ENCODE data around the gene MDP1.
"Not testable (repeated sequence)": the region's sequence is repeated elsewhere in the genome, so short reads cannot be mapped to it uniquely, and the experiment has no call there.

MDP1 gene

DNA sequence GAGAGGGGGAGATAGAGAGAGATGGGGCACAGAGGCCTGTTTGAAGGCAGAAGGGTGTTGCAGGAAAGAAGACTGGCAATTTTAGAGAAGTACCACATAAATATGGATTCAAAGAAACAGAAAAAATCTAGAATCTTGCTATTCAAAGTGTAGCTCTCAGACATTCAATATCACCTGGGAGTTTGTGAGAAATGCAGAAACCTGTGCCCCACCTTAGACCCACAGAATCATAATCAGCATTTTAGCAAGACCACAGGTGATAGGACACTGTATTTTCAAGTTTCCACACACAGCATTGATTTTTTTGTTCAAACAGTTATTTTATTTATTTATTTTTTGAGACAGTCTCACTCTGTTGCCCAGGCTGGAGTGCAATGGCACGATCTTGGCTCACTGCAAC is 13.0 kb upstream of the MDP1 start:
- no peak for DNase-seq

DNA sequence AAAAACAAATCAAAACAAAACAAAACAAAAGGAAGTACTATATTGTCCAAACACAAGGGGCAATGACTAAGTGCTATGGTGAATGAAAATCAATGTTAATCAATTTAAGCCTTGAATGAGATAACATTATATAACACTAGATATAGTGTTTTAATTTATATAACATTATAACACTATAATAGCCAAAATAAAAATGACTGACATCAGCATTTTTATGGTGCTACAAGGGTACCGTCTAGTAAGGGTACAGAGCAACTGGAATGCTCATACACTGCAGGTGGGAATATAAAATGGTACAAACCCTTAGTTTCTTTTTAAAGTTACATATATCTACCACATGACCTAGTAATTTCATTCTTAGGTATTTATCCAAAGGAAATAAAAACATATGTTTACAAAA is 10.6 kb upstream of the MDP1 start:
- no peak for DNase-seq

DNA sequence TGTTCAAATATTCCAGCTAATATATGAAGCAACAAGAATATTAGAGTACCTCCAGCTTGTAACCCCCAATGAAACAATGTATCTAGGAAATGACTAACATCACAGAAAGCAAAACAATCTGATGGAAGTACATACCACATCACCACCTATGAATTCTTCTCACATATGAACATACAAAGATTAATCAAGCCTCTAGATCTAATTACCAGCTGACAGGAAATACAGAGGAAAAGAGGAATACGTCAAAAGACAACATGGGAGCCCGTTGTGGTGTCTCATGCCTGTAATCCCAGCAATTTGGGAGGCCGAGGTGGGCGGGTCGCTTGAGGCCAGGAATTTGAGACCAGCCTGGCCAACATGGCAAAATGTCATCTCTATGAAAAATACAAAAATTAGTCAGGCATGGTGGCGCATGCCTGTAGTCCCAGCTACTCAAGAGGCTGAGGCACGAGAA is 8.8 kb upstream of the MDP1 start:
- DNase-seq = no peak

DNA sequence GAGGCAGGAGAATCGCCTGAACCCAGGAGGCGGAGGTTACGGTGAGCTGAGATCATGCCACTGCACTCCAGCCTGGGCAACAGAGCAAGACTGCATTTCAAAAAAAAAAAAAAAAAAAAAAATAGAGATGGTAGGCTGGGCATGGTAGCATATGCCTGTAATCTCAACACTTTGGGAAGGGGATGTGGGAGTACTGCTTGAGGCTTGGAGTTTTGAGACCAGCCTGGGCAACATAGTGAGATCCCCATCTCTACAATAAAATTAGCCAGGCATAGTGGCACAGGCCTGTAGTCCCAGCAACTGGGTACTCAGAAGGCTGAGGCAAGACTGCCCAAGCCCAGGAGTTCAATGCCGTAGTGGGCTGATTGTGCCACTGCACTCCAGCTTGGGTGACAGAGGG is 7.1 kb upstream of the MDP1 start:
- not testable (repeated sequence) for DNase-seq

DNA sequence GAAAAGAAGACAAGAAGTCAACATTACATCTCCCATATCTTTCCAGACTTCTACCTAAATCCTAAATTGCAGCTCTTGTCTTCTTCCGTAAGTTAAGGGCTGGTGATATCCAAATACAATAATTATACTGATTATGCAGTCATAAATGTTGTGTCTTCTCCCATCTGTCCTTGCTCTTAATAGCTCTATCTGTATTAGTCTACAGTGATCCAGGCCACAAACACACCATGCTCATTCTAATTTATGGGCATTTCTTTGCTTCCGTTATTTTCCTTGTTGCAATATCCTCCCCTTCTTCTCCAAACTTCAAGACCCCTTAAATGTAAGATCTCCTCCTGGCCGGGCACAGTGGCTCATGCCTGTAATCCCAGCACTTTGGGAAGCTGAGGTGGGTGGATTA is 3.7 kb upstream of the MDP1 start:
- no peak for DNase-seq

DNA sequence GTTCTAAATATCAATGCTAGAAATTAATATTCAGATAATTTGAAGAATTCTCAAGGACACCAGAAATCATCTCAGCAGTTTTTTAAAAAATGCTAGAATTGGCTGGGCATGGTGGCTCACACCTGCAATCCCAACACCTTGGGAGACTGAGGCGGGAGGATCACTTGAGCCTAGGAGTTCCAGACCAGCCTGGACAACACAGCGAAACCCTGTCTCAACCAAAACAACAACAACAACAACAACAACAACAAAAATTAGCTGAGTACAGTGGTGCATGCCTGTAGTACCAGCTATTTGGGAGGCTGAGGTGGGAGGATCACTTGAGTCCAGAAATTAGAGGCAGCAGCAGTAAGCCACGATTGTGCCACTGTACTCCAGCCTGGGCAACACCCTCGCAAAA is 3.2 kb upstream of the MDP1 start:
- no peak for DNase-seq

DNA sequence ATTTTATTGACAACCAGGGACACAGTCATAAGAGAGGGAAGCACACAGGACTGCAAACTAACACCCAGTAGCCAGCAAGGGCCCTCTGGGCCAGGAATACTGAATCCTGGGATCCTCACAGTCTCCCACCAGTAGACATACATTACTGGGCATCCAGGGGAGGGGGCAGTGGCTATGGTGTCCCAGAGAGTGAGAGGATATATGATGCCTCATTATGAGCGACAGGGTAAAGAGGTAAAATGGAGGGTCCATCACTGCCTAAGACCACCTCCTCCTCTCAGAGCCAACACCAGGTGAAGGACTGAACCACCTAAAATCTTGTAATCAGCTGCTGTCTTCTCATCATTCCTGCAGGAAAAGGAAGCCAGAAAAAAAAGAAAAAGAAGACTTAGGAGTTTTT is 1.0 kb upstream of the MDP1 start:
- DNase-seq = not testable (repeated sequence)

DNA sequence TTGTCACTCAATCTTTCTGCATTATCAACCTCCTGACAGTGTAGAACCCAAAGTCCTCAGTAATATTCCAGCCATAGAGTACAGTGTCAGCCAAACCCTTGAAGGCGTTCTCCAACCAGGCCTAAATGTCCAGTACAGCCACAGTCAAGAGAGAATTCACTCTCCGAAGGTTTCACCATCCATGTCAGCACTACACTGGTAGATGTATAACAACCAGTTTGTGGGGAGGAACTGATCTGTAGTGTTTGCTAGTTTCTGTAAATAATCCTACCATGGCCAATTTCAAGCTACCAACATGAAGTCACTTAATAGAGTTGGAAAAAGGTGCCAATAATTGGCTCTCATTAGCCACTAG is 456 bp upstream of the MDP1 start:
- DNase-seq = no peak

DNA sequence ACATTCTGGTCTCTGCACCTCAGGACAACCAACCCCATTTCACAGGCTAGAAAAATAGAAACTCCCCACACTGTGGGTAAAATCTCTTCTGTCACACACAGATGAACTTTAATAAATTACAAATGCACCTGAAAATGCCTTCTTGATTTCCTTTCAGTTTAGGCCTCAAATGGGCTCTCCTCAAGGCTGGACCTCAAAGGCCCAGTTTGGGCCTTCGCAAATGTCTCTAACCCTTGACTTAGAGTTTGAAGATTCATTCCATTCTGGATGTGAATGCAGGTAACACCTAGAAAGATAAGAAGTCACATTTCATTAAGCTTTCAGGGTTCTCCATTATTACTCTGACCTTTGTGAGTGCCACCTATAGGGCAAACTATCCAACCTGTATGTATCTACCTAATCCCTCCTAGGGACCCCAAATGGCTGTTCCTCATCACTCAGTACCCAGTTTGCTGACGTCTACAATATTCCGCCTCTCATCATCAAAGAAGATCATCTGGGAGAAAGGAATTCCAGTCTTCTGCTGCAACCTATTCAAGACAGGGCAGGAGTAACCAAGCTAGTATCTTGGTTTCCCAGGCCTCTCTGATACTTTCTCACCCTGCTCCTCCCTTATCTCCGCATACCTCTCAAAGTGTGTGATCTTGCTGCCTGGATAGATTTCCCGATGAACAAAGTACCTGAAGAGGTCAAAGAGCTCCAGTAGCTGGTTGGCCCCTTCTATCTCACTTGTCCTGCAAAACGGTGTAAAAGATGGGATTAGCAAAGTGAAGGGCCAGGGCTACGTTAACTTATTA is 1.8 kb downstream of the MDP1 start:
- no peak for DNase-seq

DNA sequence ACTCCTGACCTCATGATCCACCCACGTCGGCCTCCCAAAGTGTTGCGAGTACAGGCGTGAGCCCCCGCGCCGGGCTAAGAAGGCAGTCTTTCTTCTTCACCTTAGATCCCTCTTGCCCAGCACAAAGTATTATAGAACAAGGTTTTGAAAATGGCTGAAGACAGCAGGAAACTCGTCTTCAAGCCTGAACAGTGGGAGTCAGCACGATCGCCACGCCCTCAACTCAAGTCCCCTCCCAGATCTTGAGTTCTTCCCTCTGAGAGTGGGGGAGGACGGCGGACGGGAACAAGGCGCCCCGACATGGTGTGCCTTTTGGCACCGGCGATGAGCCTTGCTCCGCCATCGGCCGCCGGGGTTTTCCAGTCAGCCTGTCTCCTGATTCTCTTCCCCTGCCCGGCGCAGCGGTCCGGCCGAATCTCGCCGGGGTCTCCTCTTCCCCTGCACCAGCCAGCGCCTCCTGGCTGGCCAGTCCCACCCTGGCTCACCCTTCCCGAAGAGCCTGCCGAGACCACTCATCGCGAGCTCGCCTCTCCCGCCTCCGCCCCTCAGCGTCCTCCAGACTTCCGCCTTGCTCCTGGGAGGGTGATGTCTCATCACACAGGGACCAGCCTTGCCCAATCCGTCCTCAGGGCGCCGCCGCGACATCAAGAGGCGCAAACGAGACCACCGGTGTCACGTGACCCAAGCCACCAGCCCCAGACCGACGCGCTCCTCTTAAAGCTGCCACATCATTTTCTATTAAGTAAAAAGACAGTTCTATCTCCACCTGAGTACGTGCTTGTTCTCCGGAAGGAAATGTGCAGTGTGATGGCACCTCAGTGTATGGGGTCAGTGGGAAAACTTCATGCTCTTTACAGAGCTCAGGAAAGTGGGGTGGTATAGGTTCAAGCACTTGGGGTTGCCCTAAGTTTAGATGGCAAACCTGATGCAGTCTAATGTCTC is 2.7 kb downstream of the MDP1 start, which contains the start of gene CHMP4A:
Gene CHMP4A (minus strand): TSS at position 565 of the 942 bp plus-strand sequence. CDS start 49 bp downstream, at position 516.
- peak; percentile 99 for DNase-seq

DNA sequence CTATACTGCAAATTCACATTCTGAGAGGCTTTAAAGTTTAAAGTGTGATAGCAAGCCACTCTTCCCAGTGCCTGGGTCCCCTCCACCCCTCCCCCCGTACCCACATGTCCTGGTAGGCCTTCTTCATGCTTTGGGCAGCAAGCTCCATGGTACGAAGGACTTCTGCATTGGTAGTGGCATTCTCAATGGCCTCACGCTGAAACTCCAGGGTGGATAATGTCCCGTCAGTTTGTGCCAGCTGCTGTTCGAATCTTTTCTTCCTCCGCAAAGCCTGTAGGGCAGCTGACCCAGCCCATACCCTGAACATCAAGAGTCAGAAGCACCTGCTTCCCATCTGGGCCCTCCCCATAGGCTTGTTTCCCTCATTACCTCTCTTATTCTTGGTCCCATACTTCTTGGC is 4.6 kb downstream of the MDP1 start:
- DNase-seq = no peak

DNA sequence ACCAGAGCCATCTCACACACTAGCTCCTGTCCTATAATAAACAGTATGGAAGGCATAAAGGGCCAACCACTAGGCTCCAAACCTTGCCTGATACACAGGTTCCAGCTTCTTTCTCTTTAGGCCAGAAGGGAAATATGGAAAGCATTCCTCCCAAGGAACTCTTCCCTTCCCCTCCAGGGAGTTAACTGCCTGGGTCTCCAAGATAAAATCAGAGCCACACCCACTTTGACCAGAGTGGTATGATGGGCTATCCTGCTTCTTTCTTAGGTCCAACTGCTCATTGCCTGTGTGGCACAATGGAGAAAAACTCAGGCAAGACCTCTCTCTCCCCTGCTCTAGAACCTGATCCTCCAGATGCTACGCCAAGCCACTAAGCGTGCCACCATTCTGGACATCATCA is 8.2 kb downstream of the MDP1 start:
- no peak for DNase-seq

DNA sequence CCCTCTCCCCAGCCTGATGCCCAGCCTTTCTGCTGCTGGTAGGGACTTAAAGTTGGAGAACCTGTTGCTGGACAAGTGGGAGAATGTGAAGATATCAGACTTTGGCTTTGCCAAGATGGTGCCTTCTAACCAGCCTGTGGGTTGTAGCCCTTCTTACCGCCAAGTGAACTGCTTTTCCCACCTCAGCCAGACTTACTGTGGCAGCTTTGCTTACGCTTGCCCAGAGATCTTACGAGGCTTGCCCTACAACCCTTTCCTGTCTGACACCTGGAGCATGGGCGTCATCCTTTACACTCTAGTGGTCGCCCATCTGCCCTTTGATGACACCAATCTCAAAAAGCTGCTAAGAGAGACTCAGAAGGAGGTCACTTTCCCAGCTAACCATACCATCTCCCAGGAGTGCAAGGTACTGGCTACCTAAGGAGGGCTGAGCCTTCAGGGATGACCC is 8.7 kb downstream of the MDP1 start:
- DNase-seq = no peak

DNA sequence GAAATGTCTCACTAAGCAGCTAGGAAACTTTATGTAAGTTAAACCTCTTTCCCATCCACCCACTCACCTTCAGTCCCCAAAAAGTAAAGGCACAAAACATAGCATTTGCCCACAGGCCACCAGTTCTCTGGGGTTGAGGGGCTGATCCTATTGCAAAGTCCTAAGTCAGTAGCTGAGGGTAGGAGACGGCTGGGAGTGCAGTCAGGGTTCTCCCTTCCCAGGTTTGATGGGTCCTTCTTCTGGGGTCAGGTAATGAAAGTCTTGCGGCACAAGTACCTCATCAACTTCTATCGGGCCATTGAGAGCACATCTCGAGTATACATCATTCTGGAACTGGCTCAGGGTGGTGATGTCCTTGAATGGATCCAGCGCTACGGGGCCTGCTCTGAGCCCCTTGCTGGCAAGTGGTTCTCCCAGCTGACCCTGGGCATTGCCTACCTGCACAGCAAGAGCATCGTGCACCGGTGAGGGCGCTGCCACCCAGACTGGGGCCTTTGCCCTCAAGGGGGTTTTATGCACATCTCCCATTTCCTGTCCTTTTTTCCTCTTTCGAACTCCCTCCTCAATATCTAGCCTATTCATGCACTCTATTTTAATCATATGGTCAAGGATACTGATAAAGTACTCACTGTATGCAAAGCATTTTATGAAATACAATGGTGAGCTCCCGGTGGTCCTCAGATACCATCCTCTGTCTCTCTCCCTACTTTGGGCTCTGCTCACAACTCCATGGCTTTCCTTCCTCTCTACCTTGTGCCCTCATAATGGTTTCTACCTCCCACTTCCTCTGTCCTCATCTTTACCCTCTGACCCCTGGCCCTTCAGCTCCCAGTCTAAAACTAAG is 9.4 kb downstream of the MDP1 start:
- no peak for DNase-seq

DNA sequence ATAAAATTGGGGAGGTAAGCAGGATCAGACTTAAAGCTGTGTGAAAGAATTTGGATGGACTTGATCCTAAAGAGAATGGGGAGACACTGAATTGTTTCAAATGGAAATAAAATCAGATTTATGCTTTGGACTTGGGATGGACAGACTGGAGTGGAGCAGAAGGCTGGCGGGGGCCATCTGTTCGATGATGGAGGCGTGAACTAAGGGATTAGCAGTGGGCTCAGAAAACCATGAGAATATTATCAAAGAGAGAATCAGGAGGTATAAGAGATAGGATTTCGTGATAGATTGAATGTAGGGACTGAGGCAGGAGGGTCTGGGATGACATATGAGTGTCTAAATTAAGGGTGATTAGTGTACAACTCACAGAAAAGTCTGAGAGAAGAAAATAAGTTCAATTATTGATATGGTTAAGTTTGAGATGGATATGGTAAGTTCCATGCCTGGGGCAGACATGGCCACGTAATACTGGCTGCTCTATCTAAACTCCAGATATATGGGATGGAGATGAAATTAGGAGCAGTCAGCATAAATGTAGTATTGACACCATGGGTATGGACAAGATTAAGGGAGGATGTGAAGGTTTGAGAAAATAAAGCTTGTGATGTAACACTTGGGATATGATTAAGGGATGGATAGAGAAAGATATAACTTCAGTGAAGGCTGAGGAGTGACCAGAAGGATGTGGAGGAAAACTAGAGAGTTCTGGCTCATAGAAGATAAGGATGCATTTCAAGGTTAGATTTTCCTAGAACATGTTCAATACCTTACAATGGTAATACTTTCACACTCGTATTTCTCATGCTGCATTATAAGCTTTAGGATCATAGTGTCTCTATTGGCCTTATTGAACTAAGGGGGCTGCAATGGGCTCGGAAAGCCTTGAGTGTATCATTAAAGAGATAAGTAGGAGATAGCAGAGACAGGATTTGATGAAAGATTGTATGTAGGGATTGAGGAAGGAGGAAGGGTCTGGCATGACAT is 11.4 kb downstream of the MDP1 start:
- DNase-seq = no peak

DNA sequence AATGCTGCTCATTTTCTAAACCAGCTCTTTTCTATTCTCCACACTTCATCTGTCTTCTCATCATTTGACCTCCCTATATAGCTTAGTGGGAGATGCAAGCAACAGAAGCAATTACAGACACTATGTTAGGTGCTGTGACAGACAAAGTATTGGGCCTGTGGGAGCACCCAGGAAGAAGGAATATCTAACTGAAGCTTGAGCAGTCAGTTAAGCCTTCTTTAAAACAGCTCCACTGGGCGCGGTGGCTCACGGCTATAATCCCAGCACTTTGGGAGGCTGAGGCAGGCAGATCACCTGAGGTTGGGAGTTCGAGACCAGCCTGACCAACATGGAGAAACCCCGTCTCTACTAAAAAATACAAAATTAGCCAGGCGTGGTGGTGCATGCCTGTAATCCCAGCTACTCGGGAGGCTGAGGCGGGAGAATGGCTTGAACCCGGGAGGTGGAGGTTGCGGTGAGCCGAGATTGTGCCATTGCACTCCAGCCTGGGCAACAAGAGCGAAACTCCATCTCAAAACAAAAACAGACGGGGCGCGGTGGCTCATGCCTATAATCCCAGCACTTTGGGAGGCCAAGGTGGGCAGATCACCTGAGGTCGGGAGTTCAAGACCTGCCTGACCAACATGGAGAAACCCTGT is 12.5 kb downstream of the MDP1 start:
- DNase-seq = not testable (repeated sequence)

DNA sequence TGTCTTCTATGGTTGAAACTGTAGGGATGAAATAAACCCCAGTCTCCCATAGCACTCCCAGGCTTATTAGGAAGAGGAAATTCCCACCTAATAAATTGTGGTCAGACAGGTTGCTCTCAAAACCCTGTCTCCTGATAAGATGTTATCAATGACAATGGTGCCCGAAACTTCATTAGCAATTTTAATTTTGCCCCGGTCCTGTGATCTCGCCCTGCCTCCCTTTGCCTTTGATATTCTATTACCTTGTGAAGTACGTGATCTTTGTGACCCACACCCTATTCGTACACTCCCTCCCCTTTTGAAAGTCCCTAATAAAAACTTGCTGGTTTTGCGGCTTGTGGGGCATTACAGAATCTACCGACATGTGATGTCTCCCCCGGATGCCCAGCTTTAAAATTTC is 13.3 kb downstream of the MDP1 start:
- not testable (repeated sequence) for DNase-seq

DNA sequence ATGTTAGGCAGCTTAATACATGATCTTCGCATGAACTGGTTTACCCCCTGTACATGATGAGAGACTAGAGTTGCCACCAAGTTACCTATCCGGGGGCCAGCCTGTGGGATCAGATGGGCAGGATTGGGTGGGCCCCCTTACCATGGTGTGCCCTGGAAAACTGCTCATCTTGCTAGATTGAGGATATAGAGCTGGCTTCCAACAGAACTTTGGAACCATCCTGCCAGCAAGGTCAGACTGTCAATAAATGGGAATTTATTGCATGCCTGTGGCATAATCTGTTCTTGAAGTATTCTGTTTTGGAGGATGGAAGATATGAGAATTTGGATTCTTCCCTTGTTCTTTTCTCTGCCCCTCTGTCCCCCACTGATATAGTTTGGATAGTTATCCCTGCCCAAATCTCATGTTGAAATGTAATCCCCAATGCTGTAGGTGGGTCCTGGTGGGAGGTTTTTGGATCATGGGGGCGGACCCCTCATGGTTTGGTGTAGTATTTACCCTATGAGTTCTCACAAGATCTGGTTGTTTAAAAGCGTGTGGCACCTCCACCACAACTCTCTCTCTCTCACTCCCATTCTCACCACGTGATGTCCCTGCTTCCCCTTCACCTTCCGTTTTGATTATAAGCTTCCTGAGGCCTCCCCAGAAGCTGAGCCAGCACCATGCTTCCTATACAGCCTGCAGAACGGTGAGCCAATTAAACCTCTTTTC is 16.9 kb downstream of the MDP1 start:
- no peak for DNase-seq

DNA sequence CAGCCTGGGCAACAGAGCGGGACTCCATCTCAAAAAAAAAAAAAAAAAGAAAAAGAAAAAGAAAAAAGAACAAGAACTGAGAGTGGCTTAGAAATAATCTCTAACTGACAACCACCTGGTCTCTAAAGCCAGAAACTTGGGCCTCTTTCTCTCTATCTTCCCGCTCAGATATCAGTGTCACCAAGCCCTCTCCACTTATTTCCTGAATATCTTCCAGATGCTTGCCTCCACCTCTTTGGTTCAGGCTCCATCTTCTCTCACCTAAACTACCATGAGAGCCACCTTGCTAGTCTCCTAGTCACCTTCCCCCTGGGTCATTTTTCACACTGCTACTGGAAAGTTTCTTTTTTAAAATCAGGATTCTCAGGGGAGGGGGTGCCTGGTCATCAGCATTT is 18.8 kb downstream of the MDP1 start:
- no peak for DNase-seq
